PC-9 (cell line): Measurements from ENCODE around the gene LYPD3.

ENCODE experiments used
- EZH2 ChIP-seq: fragments of 200-600 bp; sonication (generic); IDR thresholded peaks from 2 replicates; pipeline ENCODE4 v1.8.0; 2017; ENCODE audit warnings: antibody characterized with exemption, low read depth
- TF ChIP-seq, protein P1 (sequence below): fragments of 200-600 bp; sonication (generic); conservative IDR thresholded peaks from 2 replicates; pipeline ENCODE4 v1.6.1; 2017; ENCODE audit warnings: mixed run types, antibody characterized with exemption, mild to moderate bottlenecking, moderate library complexity

DNA sequence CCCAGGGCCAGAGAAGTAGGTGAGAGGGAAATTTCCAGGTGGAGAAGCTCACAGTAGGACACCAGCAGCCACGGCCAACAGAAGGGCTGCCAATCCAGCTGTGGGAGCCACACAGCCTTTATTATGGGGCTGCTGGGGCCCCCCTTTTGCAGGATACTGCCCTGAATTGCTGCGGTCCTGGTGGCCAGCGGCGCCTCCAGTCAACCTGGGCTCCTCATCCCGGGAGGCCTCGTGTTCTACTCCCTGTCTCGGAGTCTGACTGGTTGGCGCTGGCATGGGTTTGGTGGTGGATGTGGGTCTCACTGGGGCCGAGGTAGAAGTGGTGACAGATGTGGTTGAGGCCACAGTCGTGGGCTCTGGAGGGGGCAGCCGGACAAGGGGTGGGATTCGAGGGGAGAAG, 4.1 kb downstream of the LYPD3 start:
- TF ChIP-seq, protein P1, sequence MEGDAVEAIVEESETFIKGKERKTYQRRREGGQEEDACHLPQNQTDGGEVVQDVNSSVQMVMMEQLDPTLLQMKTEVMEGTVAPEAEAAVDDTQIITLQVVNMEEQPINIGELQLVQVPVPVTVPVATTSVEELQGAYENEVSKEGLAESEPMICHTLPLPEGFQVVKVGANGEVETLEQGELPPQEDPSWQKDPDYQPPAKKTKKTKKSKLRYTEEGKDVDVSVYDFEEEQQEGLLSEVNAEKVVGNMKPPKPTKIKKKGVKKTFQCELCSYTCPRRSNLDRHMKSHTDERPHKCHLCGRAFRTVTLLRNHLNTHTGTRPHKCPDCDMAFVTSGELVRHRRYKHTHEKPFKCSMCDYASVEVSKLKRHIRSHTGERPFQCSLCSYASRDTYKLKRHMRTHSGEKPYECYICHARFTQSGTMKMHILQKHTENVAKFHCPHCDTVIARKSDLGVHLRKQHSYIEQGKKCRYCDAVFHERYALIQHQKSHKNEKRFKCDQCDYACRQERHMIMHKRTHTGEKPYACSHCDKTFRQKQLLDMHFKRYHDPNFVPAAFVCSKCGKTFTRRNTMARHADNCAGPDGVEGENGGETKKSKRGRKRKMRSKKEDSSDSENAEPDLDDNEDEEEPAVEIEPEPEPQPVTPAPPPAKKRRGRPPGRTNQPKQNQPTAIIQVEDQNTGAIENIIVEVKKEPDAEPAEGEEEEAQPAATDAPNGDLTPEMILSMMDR, result no peak
- TF ChIP-seq EZH2, result no peak
